ENCODE results near the gene MCC. TPM values are rescaled to one million over a fixed set of nuclear protein-coding genes. Genes with fewer than 3 reads are reported as not detected.

Gene MCC
- total RNA-seq, 1 donor from 2014 or later: 46.1 TPM

DNA sequence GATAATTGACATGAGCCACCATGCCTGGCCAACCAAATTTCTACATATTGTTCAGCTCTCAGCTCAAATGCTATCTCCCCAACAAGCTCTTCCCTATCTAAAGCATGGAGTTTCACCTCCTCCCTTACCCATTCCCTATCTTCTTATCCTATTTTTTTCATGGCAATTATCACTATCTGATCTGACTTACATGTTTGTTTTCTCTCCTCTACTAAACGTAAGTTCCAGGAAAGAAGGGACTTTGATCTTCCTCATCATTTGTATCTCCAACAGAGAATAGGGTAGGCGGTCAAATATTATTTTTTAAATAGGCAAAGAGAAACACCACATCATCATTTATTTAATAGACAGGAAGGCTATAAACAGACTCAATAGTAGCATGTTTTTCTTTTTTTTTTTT, 381.4 kb downstream of the MCC start:
- peaks cover 4% of the 10 kb centered on the region for H3K36me3 Mint-ChIP-seq (ENCODE audit: unreplicated experiment)
- H3K4me1 Mint-ChIP-seq (ENCODE audit: low read depth, unreplicated experiment): peaks cover 1% of the 10 kb centered on the region
- no peak for DNase-seq
- TF ChIP-seq, protein P1, sequence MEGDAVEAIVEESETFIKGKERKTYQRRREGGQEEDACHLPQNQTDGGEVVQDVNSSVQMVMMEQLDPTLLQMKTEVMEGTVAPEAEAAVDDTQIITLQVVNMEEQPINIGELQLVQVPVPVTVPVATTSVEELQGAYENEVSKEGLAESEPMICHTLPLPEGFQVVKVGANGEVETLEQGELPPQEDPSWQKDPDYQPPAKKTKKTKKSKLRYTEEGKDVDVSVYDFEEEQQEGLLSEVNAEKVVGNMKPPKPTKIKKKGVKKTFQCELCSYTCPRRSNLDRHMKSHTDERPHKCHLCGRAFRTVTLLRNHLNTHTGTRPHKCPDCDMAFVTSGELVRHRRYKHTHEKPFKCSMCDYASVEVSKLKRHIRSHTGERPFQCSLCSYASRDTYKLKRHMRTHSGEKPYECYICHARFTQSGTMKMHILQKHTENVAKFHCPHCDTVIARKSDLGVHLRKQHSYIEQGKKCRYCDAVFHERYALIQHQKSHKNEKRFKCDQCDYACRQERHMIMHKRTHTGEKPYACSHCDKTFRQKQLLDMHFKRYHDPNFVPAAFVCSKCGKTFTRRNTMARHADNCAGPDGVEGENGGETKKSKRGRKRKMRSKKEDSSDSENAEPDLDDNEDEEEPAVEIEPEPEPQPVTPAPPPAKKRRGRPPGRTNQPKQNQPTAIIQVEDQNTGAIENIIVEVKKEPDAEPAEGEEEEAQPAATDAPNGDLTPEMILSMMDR (IDR thresholded peaks at IDR 0.05; ENCODE audit: partially characterized antibody, unreplicated experiment): no peak
- H3K27ac Mint-ChIP-seq (ENCODE audit: unreplicated experiment): no peak overlapping the region
- H3K4me3 Mint-ChIP-seq (ENCODE audit: unreplicated experiment): no peak overlapping the region
- H3K9me3 Mint-ChIP-seq (ENCODE audit: unreplicated experiment): peaks cover 2% of the 10 kb centered on the region
- peaks cover 2% of the 10 kb centered on the region for H3K27me3 Mint-ChIP-seq (ENCODE audit: unreplicated experiment)

- TF ChIP-seq, protein P1 (IDR thresholded peaks at IDR 0.05; ENCODE audit: partially characterized antibody, unreplicated experiment): no peak
- Mint-ChIP-seq H3K27me3 (ENCODE audit: unreplicated experiment) (peaks cover 2% of the 10 kb centered on the region), H3K4me1 (ENCODE audit: low read depth, unreplicated experiment) (peaks cover under 1% of the 10 kb centered on the region), H3K36me3 (ENCODE audit: unreplicated experiment) (peaks cover 4% of the 10 kb centered on the region), H3K4me3 (ENCODE audit: unreplicated experiment) (no peak overlapping the region), H3K27ac (ENCODE audit: unreplicated experiment) (no peak overlapping the region), H3K9me3 (ENCODE audit: unreplicated experiment) (peaks cover 2% of the 10 kb centered on the region)
- DNase-seq: no peak
Measured at GRCh38 chr5:113105693-113106280, 382.5 kb downstream of the MCC start.

DNA sequence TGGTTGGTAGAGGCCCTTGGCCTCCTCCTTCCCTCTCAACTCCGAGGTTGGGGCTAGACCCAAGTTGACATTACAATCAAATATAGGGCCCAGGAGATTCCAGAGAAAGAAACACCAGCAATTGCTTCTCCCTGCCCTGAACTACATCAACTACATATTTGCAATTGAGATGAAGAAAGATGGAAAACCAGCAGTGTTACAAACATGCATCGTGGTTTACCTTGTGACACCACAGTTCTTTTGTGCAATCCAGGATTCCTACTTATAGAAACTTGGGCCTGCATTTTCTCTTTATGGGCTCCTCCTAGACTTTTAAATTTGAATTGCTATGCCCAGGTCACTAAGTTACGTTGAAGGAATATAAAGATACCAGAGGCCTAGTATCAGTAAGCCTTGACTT, 384.9 kb downstream of the MCC start:
- Mint-ChIP-seq H3K4me1 (ENCODE audit: low read depth, unreplicated experiment) (peaks cover 9% of the 10 kb centered on the region), H3K4me3 (ENCODE audit: unreplicated experiment) (no peak overlapping the region), H3K27me3 (ENCODE audit: unreplicated experiment) (peaks cover 2% of the 10 kb centered on the region), H3K9me3 (ENCODE audit: unreplicated experiment) (peaks cover 2% of the 10 kb centered on the region), H3K27ac (ENCODE audit: unreplicated experiment) (no peak overlapping the region), H3K36me3 (ENCODE audit: unreplicated experiment) (peaks cover 4% of the 10 kb centered on the region)
- DNase-seq: no peak
- TF ChIP-seq, protein P1 (IDR thresholded peaks at IDR 0.05; ENCODE audit: partially characterized antibody, unreplicated experiment): no peak

DNA sequence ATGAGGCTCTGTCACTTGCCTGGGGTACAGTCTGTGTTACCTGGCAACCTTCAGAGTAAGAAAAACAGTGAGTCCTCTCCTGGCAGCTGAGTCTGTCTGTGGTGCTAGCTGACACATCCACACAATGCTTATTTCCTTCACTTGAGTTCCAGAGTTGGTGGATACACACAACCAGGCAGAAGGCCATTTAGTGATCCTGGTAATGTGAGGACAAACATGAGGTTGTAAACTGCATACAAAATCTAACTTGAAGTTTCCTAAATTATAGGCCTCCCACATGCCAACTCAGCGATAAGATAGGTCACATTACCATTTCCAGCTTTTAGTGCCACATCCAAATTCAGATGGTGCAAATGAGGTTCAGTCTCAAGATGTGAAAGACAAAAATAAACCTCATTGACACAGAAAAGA, 386.1 kb downstream of the MCC start:
- H3K27ac Mint-ChIP-seq (ENCODE audit: unreplicated experiment): no peak overlapping the region
- no peaks in the 10 kb centered on the region for H3K9me3 Mint-ChIP-seq (ENCODE audit: unreplicated experiment)
- H3K4me1 Mint-ChIP-seq (ENCODE audit: low read depth, unreplicated experiment): peaks cover 12% of the 10 kb centered on the region
- H3K36me3 Mint-ChIP-seq (ENCODE audit: unreplicated experiment): peaks cover 4% of the 10 kb centered on the region
- H3K4me3 Mint-ChIP-seq (ENCODE audit: unreplicated experiment): no peak overlapping the region
- DNase-seq: no peak
- TF ChIP-seq, protein P1 (IDR thresholded peaks at IDR 0.05; ENCODE audit: partially characterized antibody, unreplicated experiment): no peak
- no peaks in the 10 kb centered on the region for H3K27me3 Mint-ChIP-seq (ENCODE audit: unreplicated experiment)

DNA sequence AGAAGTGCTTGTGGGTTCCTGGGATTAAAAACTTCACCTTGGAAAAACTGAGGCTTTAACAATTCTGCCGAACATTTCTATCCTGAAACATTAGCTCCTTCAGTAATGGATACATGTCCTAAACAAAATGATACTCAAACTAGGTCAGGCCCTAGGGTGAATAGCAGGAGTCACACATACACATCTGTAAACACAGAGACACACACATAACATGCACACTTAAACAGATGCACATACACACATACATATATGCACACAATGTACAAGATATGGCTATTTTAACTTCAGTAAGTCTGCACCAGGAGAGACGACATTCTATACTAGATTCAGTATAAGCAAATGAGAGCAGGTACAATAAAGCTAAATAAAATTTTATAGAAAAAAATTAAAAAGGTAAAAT, 387.3 kb downstream of the MCC start:
- Mint-ChIP-seq H3K36me3 (ENCODE audit: unreplicated experiment) (peaks cover 4% of the 10 kb centered on the region), H3K4me3 (ENCODE audit: unreplicated experiment) (no peak overlapping the region), H3K27me3 (ENCODE audit: unreplicated experiment) (no peaks in the 10 kb centered on the region), H3K9me3 (ENCODE audit: unreplicated experiment) (no peaks in the 10 kb centered on the region), H3K27ac (ENCODE audit: unreplicated experiment) (no peak overlapping the region), H3K4me1 (ENCODE audit: low read depth, unreplicated experiment) (peaks cover 12% of the 10 kb centered on the region)
- TF ChIP-seq, protein P1 (IDR thresholded peaks at IDR 0.05; ENCODE audit: partially characterized antibody, unreplicated experiment): no peak
- DNase-seq: no peak
